Endothelial cell of hepatic sinusoid (primary cell): Measurements from ENCODE around the gene RPL12.

Source experiments
- in situ Hi-C: cut with HindIII; loops from 2 replicates; pipeline ENCODE4 v1.10.0; 2017; ENCODE audit warnings: low sequenced_read_pairs

RPL12 gene

GRCh38 chr9:127406799-127407491 lies 44.3 kb downstream of the RPL12 start:
- in situ Hi-C loops = loop anchor here (5.0 kb wide), 1 partner anchor 175 kb away; no protein-coding TSS in a partner anchor

- in situ Hi-C loops = loop anchor here (5.0 kb wide), 1 partner anchor 173 kb away; no protein-coding TSS in a partner anchor
Measured at GRCh38 chr9:127405344-127406125, 45.7 kb downstream of the RPL12 start.

DNA sequence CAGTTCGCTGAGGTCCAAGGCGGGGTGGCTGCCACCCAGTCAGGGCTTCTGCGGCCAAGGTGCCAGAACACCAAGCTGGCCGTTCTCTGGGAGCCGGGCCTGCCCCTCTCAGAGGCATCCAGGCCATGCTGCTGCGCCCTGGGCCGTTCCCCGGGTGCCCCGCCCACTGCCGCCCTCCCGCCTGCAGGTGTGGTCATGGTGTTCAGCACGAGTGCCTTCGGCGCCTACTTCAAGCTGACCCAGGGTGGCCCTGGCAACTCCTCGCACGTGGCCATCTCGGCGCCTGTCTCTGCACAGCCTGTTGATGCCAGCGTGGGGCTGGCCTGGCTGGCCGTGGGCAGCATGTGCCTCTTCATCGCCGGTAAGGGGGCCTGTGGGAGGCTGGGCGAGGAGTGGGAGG lies 46.6 kb downstream of the RPL12 start:
- in situ Hi-C loops = loop anchor here (5.0 kb wide), 1 partner anchor 172 kb away; no protein-coding TSS in a partner anchor

DNA sequence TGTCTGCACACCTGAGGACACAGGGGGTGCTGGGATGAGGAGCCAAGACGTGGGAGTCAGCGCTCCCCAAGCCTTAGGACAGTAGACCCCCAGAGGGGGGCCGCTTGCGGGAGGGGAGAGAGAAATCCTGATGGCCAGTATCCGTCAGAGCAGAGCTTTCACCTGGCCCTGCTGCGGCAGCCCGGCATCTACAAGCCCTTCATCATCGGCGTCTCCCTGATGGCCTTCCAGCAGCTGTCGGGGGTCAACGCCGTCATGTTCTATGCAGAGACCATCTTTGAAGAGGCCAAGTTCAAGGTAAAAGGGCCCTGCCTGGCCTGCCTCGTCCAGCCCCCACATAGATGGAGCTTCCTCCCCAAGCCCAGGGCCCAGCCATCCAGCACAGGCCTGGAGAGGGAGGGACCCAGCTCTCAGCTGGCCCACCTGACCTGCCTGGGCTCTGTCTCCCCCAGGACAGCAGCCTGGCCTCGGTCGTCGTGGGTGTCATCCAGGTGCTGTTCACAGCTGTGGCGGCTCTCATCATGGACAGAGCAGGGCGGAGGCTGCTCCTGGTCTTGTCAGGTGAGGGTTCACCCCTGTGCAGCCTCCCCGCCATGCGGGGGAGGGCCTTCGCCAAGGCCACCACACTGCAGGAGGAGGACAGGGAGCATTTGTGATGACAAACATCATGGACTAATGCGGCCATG lies 47.6 kb downstream of the RPL12 start:
- in situ Hi-C loops = no loop called here

DNA sequence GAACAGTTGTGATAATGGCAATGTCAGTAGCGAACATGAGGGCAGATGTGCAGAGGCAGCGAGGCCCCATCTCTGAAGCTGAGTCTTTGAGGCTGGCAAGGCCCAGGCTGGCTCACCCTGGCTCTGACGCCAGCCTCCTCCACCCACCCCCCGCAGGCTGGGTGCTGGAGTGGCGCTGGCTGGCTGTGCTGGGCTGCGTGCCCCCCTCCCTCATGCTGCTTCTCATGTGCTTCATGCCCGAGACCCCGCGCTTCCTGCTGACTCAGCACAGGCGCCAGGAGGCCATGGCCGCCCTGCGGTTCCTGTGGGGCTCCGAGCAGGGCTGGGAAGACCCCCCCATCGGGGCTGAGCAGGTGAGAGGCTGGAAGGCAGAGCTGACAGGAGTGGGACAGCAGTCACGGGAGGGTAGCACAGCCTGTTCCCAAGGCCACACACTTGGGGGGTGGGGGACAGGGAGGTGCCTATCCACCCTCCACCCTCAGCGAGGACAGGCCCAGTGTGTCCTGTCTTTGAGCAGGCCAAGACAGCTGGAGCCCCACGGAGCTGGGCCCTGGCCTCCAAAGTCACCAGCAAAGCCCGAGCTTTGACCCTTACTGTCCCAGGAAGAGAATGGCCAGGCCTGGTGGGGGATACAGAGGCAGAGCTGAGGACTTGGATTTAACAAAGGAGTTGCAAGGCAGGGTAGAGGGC lies 48.7 kb downstream of the RPL12 start:
- in situ Hi-C loops = no loop called here

DNA sequence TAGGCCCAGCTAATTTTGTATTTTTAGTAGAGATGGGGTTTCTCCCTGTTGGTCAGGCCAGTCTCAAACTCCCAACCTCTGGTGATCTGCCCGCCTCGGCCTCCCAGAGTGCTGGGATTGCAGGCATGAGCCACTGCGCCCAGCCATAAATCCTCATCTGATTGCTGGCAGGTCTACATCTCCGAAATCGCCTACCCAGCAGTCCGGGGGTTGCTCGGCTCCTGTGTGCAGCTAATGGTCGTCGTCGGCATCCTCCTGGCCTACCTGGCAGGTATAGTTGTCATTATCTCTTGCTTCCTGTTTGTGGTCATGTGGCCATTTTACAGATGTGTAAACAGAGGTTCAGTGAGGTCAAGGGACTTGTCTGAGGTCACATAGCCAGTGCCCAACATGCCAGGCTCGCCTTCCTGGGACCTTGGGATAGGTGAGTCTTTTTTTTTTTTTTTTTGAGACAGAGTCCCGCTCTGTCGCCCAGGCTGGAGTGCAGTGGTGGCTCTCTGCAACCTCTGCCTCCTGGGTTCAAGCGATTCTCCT lies 51.4 kb downstream of the RPL12 start:
- in situ Hi-C loops = no loop called here

DNA sequence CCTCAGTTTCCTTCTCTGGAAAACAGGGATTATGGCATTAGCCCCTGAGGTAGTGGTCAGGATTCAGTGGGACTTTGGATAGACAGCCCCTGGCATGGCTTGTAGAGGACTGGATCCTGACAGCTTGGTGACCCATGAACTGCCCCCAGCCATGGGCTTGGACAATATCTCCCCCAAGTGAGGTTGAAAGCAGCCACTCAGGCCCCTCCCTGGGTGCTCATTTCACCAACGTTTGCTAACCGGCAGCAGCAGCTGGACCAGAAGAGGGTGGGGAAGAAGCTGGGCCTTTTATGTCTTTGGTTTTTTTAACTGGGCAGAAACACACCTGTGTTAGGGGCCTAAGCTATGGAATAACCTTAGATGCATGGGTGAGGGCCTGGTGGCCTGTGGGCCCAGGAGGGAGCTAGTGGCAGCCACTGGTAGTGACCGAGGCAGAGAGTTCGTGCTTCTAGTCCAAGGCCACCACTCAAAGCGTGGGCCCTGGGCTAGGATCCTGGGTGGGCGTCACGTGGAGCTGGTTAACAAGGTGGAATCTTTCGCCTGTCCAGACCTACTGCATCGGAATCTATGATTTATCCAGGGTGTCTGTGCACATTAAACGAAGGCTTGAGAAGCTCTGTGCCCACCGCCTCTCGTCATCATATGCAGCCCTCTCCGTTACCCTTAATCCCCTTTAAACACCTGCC lies 52.3 kb downstream of the RPL12 start:
- in situ Hi-C loops = no loop called here

DNA sequence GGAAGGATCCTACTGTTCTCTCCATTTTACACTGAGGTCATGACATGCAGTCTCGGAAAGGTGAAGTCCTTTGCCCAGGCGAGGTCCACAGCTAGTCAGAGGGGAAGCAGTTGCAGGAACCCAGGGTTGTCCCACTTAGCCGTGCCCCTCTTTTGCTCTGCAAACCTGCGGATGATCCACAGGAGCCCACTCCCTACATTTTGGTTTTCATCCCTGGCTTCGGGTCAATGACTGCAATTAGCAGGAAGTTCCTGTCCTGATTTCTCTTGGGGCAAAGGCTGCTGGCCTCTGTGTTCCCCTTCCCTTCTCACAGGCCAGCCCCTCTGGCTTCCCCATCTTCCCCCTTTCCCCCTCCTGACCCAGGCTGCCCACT lies 52.9 kb downstream of the RPL12 start:
- in situ Hi-C loops = no loop called here
